K562 (cell line): ENCODE measurements around the gene PDE4D. TPM values are rescaled to one million over a fixed set of nuclear protein-coding genes. Genes with fewer than 3 reads are reported as not detected.

Experiments used
- ATAC-seq: fragments of 200-7000 bp; cut with Tn5 transposase; 3 replicates; pipeline ENCODE4 v1.9.1; 2020; ENCODE audit warnings: moderate library complexity
- BruUV-seq: library from RNA; stranded (reverse); fragments of 400-500 nt; replicated peaks from 2 replicates; lab custom pipeline; 2021; lab: Mats Ljungman, UMichigan
- CTCF ChIA-PET: fragments of 300-600 bp; formaldehyde crosslinking; extraction: SDS; loops from one replicate; lab custom pipeline; 2021; ENCODE audit warnings: low intra/inter-chr PET ratio; lab: Yijun Ruan, JAX
- POLR2A ChIA-PET: fragments of 300-600, 350-650 bp; sonication (Branson Sonifier 250); formaldehyde crosslinking; extraction: SDS; loops from one replicate; lab custom pipeline; 2021; ENCODE audit warnings: antibody characterized with exemption, inconsistent platforms; lab: Yijun Ruan, JAX
- DNase-seq, 4 experiments: peaks; one replicate each; pipeline versions ENCODE4 v3.0.0 to v3.0.0-alpha.2; 2011 to 2018; ENCODE audit warnings: low spot score in 3 of 4, mixed read lengths in 3 of 4; ENCODE audit errors: extremely low read depth in 1 of 4
- FAIRE-seq: peaks from 2 replicates; lab custom pipeline; 2011; peaks lifted over from hg19 to GRCh38; lab: Jason Lieb, UNC
- H2AFZ ChIP-seq: 2 replicates; pipeline ENCODE4 v1.6.0; 2011; ENCODE audit warnings: low read depth, low read length, control low read depth, inconsistent platforms
- H3K27ac ChIP-seq: fragments of 200-600 bp; 3 replicates; pipeline ENCODE4 v1.8.0; 2011; ENCODE audit warnings: low read depth, mild to moderate bottlenecking, control low read depth, inconsistent platforms, low read length, moderate library complexity, mixed read lengths; ENCODE audit errors: extremely low read depth
- H3K27me3 ChIP-seq, 2 experiments: fragments of 300-600 bp in 1 of 2; 2 replicates in 1 of 2; 3 replicates in 1 of 2; pipeline versions ENCODE4 v1.6.0 to v1.8.0; 2011; ENCODE audit warnings: inconsistent platforms in 2 of 2, low read length in 2 of 2, mild to moderate bottlenecking in 1 of 2, mixed read lengths in 1 of 2, moderate library complexity in 1 of 2; ENCODE audit not compliant: control insufficient read depth in 2 of 2, insufficient read depth in 2 of 2
- H3K36me3 ChIP-seq: fragments of 300-600 bp; 3 replicates; pipeline ENCODE4 v1.8.0; 2011; ENCODE audit warnings: mild to moderate bottlenecking, low read length, inconsistent platforms; ENCODE audit not compliant: control insufficient read depth, insufficient read depth
- H3K4me1 ChIP-seq, 2 experiments: fragments of 200-600 bp in 1 of 2; replicated peaks in 1 of 2; 2 replicates in 1 of 2; 3 replicates in 1 of 2; pipeline versions ENCODE4 v1.5.1 to v1.8.0; 2011; ENCODE audit warnings: inconsistent platforms in 2 of 2, low read length in 2 of 2, mild to moderate bottlenecking in 1 of 2, mixed read lengths in 1 of 2, moderate library complexity in 1 of 2; ENCODE audit not compliant: control insufficient read depth in 2 of 2, insufficient read depth in 2 of 2
- H3K4me2 ChIP-seq: 2 replicates; pipeline ENCODE4 v1.6.1; 2011; ENCODE audit warnings: low read length, control low read depth, inconsistent platforms, mixed read lengths; ENCODE audit not compliant: insufficient read depth
- H3K4me3 ChIP-seq: fragments of 200-600 bp; sonication (generic), shearing (Covaris generic); 2 replicates; pipeline ENCODE4 v1.5.1; 2016; ENCODE audit warnings: control low read depth, inconsistent platforms
- H3K79me2 ChIP-seq: fragments of 200-600 bp; 3 replicates; pipeline ENCODE4 v1.8.0; 2011; ENCODE audit warnings: low read length, inconsistent platforms; ENCODE audit not compliant: control insufficient read depth, insufficient read depth
- H3K9ac ChIP-seq, 2 experiments: 2 replicates each; pipeline versions ENCODE4 v1.6.0 to v1.6.1; 2011; ENCODE audit warnings: low read depth in 2 of 2, low read length in 2 of 2, control low read depth in 1 of 2, inconsistent platforms in 1 of 2, mild to moderate bottlenecking in 1 of 2, mixed read lengths in 1 of 2; ENCODE audit not compliant: insufficient read depth in 1 of 2
- H3K9me1 ChIP-seq: one replicate; pipeline ENCODE4 v1.6.0; 2011; ENCODE audit warnings: inconsistent platforms, mild to moderate bottlenecking, low read length, moderate library complexity; ENCODE audit not compliant: control insufficient read depth, insufficient read depth
- H3K9me3 ChIP-seq: replicated peaks from 2 replicates; pipeline ENCODE4 v1.5.1; 2011; ENCODE audit warnings: low read depth, low read length, inconsistent platforms; ENCODE audit not compliant: control insufficient read depth, insufficient read depth
- H4K20me1 ChIP-seq: replicated peaks from 2 replicates; pipeline ENCODE4 v1.6.1; 2011; ENCODE audit warnings: low read length, inconsistent platforms, mixed read lengths; ENCODE audit not compliant: control insufficient read depth, insufficient read depth
- BCOR ChIP-seq: fragments of 450-650 bp; IDR thresholded peaks from 2 replicates; pipeline ENCODE4 v1.6.1; 2016
- DACH1 ChIP-seq: fragments of 450-650 bp; IDR thresholded peaks from 2 replicates; pipeline ENCODE4 v1.6.1; 2018; ENCODE audit not compliant: partially characterized antibody
- HDAC3 ChIP-seq: fragments of 450-650 bp; IDR thresholded peaks from 2 replicates; pipeline ENCODE4 v1.6.1; 2018; ENCODE audit warnings: borderline replicate concordance, mild to moderate bottlenecking, moderate library complexity; ENCODE audit not compliant: partially characterized antibody
- PKNOX1 ChIP-seq: fragments of 450-650 bp; IDR thresholded peaks from 2 replicates; pipeline ENCODE4 v1.6.1; 2016
- SMARCE1 ChIP-seq: fragments of 450-650 bp; IDR thresholded peaks from 2 replicates; pipeline ENCODE4 v1.7.1; 2016; ENCODE audit warnings: mild to moderate bottlenecking
- SRSF3 ChIP-seq: fragments of 200-400 bp; formaldehyde crosslinking; IDR thresholded peaks from 2 replicates; pipeline ENCODE4 v1.6.1; 2016; ENCODE audit warnings: mild to moderate bottlenecking, low read length, moderate library complexity; ENCODE audit not compliant: insufficient read depth
- TBP ChIP-seq: optimal IDR thresholded peaks from 2 replicates; pipeline ENCODE3; 2011; ENCODE audit warnings: low read depth, low read length, improper control_type of control experiment
- ZBTB1 ChIP-seq: sonication (generic); formaldehyde crosslinking; IDR thresholded peaks from 2 replicates; pipeline ENCODE4 v1.8.1; 2023; ENCODE audit warnings: missing genetic modification reagents, low read depth, mild to moderate bottlenecking, borderline replicate concordance
- ZNF561 ChIP-seq: fragments of 450-650 bp; formaldehyde crosslinking; conservative IDR thresholded peaks from 2 replicates; pipeline ENCODE4 v1.4.0; 2020; ENCODE audit warnings: mild to moderate bottlenecking, moderate library complexity
- WGBS: fragments of 100-300 bp; shearing (Covaris generic); methylation state at CpG from one replicate; pipeline ENCODE4 v1.1.6; 2016; ENCODE audit warnings: low coverage, mixed read lengths; ENCODE audit not compliant: insufficient coverage; ENCODE audit errors: missing lambda C conversion rate; 5-methylcytosine and 5-hydroxymethylcytosine counted together
- in situ Hi-C: fragments of 300-500 bp; cut with MboI; formaldehyde crosslinking; loops from 4 replicates; pipeline ENCODE4 v1.15.0; 2018; ENCODE audit warnings: inconsistent platforms, mixed read lengths
- intact Hi-C: fragments of 100-400 bp; cut with micrococcal nuclease; formaldehyde crosslinking; loops from 2 replicates; pipeline ENCODE4 v1.14.2; 2022
- polyA plus RNA-seq, 8 experiments: library from polyadenylated mRNA; depleted of rRNA in 4 of 8; stranded (reverse) in 5 of 8; unstranded in 3 of 8; fragments of >200 nt; fragmentation: Nextera tagmentation in 2 of 8; fragmentation: Illumina TruSeq in 1 of 8; extraction: Ambion mirVana in 2 of 8; extraction: Trizol in 1 of 8; gene quantifications; 2 replicates each; pipeline versions ENCODE4 v1.2.1 to v1.2.3, GENCODE V29; 2011 to 2014; ENCODE audit warnings: inconsistent platforms in 1 of 8, missing spikeins in 1 of 8
- total RNA-seq, 7 experiments: library from RNA; depleted of rRNA in 6 of 7; stranded (reverse); fragments of >200 nt in 6 of 7; fragmentation: Illumina TruSeq in 2 of 7; extraction: Trizol in 2 of 7; gene quantifications; 2 replicates each; pipeline versions ENCODE4 v1.2.1 to v1.2.3, GENCODE V29; 2011 to 2021; ENCODE audit warnings: low replicate concordance in 1 of 7

PDE4D gene
- total and polyA plus RNA-seq, 9 of the 15 experiments (the other 6 are each of a cell fraction or from before 2014, with no cell fraction given) = 0.04 to 0.46 (median 0.13) TPM

GRCh38 chr5:59071755-59072549 is 821.6 kb downstream of the PDE4D start (continued):
- no peak for TF ChIP-seq HDAC3
- TF ChIP-seq, all 486 proteins: peak for 0

GRCh38 chr5:59069438-59070079 is 824.0 kb downstream of the PDE4D start:
- no peaks in the 10 kb centered on the region for H3K27me3 ChIP-seq
- H3K36me3 ChIP-seq = no peaks in the 10 kb centered on the region
- intact Hi-C loops (no loop called here), in situ Hi-C loops (no loop called here)
- no peaks in the 10 kb centered on the region for H3K79me2 ChIP-seq
- TF ChIP-seq DACH1 (no peak), SRSF3 (no peak), PKNOX1 (no peak), BCOR (no peak), ZBTB1 (CRISPR knock-in tag) (no peak), ZNF561 (no peak), TBP (no peak), SMARCE1 (no peak)
- no peak overlapping the region for H3K9ac ChIP-seq
- no peaks in the 10 kb centered on the region for H4K20me1 ChIP-seq
- no peaks in the 10 kb centered on the region for H3K4me1 ChIP-seq
- WGBS = 0% methylated on average over 2 of the region's 2 CpGs
- POLR2A ChIA-PET = no interaction called here
- no peaks in the 10 kb centered on the region for H3K9me3 ChIP-seq
- H2AFZ ChIP-seq = no peak overlapping the region
- H3K4me3 ChIP-seq = no peak overlapping the region
- no peak overlapping the region for H3K4me2 ChIP-seq
- no peak for ATAC-seq
- FAIRE-seq = no peak
- CTCF ChIA-PET = no interaction called here
- H3K27ac ChIP-seq = no peak overlapping the region
- DNase-seq = no peak
- no peaks in the 10 kb centered on the region for H3K9me1 ChIP-seq
- BruUV-seq = no TSS peak
